Measurements from ENCODE around the gene C1QA.

DNA sequence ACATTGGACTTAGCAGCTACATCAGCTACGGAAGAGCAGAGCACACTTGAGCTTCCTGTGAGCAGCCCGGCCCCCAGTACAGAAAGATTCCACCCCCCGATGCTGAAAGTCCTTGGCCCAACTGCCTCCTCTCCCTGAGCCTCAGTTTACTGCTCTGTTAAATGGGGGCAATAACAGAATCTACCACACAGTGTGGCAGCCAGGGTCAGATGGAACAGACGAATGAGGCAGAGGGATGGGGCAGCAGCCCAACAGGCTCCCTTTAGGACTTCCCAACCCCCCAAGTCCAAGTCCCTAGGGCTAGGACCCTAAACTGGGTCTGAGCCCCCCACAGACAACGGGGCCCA is 22.9 kb upstream of the C1QA start:
- no peak for TF ChIP-seq CTCF (IDR thresholded peaks at IDR 0.05; ENCODE audit: poor library complexity, severe bottlenecking)
- TF ChIP-seq REST (IDR thresholded peaks at IDR 0.05; ENCODE audit: borderline replicate concordance), result no peak
- TF ChIP-seq TAF1 (IDR thresholded peaks at IDR 0.05; ENCODE audit: low read depth), result no peak
- no peak for TF ChIP-seq POLR2AphosphoS5 (IDR thresholded peaks at IDR 0.05)
- TF ChIP-seq EP300 (conservative IDR thresholded peaks at IDR 0.05; ENCODE audit: poor library complexity, severe bottlenecking), result no peak
- no peak for TF ChIP-seq SMC3 (conservative IDR thresholded peaks at IDR 0.05; ENCODE audit: poor library complexity)
- no peak for TF ChIP-seq EZH2 (IDR thresholded peaks at IDR 0.05; ENCODE audit: borderline replicate concordance, insufficient read depth, low read length, poor library complexity, severe bottlenecking)
- no peak for TF ChIP-seq RAD21 (conservative IDR thresholded peaks at IDR 0.05)
- TF ChIP-seq MXI1 (conservative IDR thresholded peaks at IDR 0.05; ENCODE audit: poor library complexity, severe bottlenecking), result no peak

All from neural cell (in vitro differentiated cells).